ENCODE measurements around the gene GAA.

GAA gene

DNA sequence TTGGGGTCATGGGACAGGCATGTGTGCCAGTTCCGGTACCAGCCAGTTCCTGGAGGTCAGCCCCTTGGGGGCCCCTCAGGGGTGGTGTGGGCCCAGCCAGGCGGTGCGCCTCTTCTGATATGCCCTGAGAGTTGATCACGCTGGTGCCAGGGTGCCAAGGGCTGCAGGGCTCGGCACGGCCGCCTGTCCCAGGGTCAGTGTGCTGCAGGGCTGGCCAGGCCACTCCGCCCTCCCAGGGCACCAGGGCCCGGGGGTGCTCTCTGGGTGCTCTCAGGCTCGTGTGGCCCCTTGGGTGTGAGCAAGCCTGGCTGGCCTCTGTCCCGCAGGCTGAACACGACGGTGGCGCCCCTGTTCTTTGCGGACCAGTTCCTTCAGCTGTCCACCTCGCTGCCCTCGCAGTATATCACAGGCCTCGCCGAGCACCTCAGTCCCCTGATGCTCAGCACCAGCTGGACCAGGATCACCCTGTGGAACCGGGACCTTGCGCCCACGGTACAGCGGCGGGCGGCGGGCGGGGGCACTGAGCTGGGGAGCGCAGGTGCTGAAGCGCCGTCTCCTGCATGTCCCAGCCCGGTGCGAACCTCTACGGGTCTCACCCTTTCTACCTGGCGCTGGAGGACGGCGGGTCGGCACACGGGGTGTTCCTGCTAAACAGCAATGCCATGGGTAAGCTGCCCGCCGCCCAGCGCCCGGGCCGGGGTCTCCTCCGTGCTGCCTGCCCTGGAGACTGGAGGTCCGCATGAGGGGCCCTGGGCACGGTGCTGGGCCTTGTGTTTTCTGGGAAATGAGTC lies 6.0 kb downstream of the GAA start:
- H3K9me3 Mint-ChIP-seq = no peaks in the 10 kb centered on the region
- H3K4me1 Mint-ChIP-seq = peaks cover 21% of the 10 kb centered on the region
- H3K4me3 Mint-ChIP-seq = no peak overlapping the region
- H3K27me3 Mint-ChIP-seq (ENCODE audit: low read depth) = peaks cover 10% of the 10 kb centered on the region
- no peaks in the 10 kb centered on the region for H3K36me3 Mint-ChIP-seq (ENCODE audit: low read depth)
- TF ChIP-seq, protein P1, sequence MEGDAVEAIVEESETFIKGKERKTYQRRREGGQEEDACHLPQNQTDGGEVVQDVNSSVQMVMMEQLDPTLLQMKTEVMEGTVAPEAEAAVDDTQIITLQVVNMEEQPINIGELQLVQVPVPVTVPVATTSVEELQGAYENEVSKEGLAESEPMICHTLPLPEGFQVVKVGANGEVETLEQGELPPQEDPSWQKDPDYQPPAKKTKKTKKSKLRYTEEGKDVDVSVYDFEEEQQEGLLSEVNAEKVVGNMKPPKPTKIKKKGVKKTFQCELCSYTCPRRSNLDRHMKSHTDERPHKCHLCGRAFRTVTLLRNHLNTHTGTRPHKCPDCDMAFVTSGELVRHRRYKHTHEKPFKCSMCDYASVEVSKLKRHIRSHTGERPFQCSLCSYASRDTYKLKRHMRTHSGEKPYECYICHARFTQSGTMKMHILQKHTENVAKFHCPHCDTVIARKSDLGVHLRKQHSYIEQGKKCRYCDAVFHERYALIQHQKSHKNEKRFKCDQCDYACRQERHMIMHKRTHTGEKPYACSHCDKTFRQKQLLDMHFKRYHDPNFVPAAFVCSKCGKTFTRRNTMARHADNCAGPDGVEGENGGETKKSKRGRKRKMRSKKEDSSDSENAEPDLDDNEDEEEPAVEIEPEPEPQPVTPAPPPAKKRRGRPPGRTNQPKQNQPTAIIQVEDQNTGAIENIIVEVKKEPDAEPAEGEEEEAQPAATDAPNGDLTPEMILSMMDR (IDR thresholded peaks at IDR 0.05; ENCODE audit: unreplicated experiment in 3 of 3) = no peak
- H3K27ac Mint-ChIP-seq = no peak overlapping the region

DNA sequence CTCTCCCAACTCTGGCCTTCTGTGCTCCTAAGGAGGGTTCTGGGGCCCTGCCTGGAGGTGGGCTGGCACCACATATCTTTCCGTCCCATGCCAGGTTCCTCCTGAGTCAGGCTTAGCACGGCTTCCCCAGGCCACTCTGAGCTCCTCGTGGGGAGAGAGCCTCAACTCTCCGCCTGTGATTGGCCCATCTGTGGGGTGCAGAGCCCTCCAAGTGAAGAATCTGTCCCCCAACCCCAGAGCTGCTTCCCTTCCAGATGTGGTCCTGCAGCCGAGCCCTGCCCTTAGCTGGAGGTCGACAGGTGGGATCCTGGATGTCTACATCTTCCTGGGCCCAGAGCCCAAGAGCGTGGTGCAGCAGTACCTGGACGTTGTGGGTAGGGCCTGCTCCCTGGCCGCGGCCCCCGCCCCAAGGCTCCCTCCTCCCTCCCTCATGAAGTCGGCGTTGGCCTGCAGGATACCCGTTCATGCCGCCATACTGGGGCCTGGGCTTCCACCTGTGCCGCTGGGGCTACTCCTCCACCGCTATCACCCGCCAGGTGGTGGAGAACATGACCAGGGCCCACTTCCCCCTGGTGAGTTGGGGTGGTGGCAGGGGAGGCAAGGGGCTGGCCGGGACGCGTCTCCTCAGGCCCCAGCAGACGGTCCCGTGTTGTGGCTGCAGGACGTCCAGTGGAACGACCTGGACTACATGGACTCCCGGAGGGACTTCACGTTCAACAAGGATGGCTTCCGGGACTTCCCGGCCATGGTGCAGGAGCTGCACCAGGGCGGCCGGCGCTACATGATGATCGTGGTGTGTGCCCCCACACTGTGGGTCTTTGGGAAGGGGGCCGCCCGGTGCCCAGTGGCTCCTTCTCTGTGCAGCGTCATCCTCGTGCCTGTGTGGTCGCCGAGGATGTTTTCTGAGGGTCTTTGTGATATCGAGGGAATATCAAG lies 6.9 kb downstream of the GAA start:
- Mint-ChIP-seq H3K9me3 (no peaks in the 10 kb centered on the region), H3K27ac (no peak overlapping the region), H3K4me3 (no peak overlapping the region), H3K4me1 (peaks cover 15% of the 10 kb centered on the region), H3K27me3 (ENCODE audit: low read depth) (peaks cover 10% of the 10 kb centered on the region), H3K36me3 (ENCODE audit: low read depth) (no peaks in the 10 kb centered on the region)
- TF ChIP-seq, protein P1 (IDR thresholded peaks at IDR 0.05; ENCODE audit: unreplicated experiment in 3 of 3) = no peak

DNA sequence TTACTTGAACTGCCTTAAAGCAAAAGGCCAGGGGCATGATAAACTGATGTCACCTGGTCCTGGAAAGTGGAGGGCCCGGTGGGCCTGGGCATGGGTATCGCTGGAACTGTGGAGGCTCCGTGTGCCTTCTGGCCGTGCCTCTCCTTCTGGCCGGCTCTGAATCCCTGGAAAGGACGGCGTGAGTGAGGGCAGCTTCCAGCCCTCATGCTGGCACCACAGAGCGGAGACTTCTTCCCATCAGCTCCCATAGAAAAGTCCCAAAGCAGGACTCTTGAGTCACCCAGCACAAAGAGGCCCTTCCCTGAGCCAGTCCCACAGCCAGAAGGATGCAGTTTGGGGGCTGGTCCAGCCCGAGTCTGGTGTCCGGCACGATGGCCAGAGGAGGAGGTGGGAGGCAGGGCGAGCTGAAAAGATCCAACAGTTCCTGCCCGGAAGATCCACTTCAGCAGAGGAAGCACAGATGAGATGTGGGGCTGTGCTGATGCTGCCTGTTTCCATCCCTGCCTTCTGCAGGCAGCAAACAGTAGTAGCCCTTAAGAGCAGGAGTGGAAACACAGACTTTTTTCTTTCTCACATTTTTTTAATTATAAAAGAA lies 7.8 kb downstream of the GAA start:
- Mint-ChIP-seq H3K4me1 (peaks cover 12% of the 10 kb centered on the region), H3K4me3 (no peak overlapping the region), H3K36me3 (ENCODE audit: low read depth) (peaks cover 3% of the 10 kb centered on the region), H3K9me3 (no peaks in the 10 kb centered on the region), H3K27ac (no peak overlapping the region), H3K27me3 (ENCODE audit: low read depth) (peaks cover 7% of the 10 kb centered on the region)
- TF ChIP-seq, protein P1 (IDR thresholded peaks at IDR 0.05; ENCODE audit: unreplicated experiment in 3 of 3) = no peak

DNA sequence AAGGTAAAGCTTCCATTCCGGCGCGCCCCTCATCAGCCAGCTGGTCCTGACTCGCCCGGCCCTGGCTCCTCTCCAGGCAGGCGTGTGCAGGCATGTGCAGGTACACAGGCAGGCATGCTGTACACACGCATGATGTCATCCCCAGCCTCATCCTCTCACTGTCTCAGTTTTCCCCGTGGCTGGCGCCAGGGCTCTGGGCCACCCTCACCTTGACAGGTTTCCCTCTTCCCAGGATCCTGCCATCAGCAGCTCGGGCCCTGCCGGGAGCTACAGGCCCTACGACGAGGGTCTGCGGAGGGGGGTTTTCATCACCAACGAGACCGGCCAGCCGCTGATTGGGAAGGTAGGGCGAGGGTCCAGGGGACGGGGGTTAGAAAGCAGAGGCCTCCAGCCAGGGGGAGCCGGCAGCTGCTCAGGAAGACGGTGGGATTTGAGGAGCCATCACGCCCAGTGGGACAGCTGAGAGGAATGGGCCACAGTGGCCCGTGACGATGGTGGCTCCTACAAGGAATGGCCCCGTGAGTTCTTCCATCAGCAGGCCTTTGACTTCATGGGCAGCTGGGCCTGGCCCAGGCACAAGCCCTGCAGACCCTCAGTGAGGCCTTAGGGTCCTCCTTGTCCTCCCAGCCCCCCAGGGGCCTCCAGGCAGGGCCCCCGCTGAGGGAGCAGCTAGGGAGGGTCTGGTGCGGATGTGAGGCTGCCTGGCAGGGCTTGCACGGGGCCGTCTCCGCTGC lies 8.5 kb downstream of the GAA start:
- no peak overlapping the region for H3K27ac Mint-ChIP-seq
- peaks cover 10% of the 10 kb centered on the region for H3K36me3 Mint-ChIP-seq (ENCODE audit: low read depth)
- TF ChIP-seq, protein P1 (IDR thresholded peaks at IDR 0.05; ENCODE audit: unreplicated experiment in 3 of 3) = no peak

DNA sequence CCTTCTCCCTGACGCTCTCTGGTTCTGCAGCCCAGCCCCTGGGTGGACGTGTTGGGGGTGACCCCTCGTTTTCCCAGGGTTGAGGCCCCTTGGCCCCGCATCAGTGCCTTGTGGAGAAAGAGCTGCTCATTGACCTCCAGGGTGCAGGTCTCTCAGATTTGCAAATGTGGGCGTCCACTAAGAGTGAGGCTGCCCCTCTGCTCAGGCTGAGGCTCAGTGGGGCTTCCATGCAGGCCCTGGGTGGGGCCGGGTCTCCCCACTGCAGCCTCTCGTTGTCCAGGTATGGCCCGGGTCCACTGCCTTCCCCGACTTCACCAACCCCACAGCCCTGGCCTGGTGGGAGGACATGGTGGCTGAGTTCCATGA lies 9.0 kb downstream of the GAA start:
- Mint-ChIP-seq H3K9me3 (peaks cover 8% of the 10 kb centered on the region), H3K36me3 (ENCODE audit: low read depth) (peaks cover 16% of the 10 kb centered on the region), H3K4me3 (no peak overlapping the region), H3K27me3 (ENCODE audit: low read depth) (peaks cover 7% of the 10 kb centered on the region), H3K27ac (no peak overlapping the region), H3K4me1 (peaks cover 8% of the 10 kb centered on the region)
- TF ChIP-seq, protein P1 (IDR thresholded peaks at IDR 0.05; ENCODE audit: unreplicated experiment in 3 of 3) = no peak

More for the DNA sequence above, 8.5 kb downstream of the GAA start:
- Mint-ChIP-seq H3K4me3 (no peak overlapping the region), H3K27me3 (ENCODE audit: low read depth) (peaks cover 7% of the 10 kb centered on the region), H3K9me3 (peaks cover 2% of the 10 kb centered on the region), H3K4me1 (peaks cover 8% of the 10 kb centered on the region)
